ENCODE measurements around the gene SLK.

GRCh38 chr10:104018471-104018870 is 51.5 kb downstream of the SLK start:
- TF ChIP-seq, protein P1, sequence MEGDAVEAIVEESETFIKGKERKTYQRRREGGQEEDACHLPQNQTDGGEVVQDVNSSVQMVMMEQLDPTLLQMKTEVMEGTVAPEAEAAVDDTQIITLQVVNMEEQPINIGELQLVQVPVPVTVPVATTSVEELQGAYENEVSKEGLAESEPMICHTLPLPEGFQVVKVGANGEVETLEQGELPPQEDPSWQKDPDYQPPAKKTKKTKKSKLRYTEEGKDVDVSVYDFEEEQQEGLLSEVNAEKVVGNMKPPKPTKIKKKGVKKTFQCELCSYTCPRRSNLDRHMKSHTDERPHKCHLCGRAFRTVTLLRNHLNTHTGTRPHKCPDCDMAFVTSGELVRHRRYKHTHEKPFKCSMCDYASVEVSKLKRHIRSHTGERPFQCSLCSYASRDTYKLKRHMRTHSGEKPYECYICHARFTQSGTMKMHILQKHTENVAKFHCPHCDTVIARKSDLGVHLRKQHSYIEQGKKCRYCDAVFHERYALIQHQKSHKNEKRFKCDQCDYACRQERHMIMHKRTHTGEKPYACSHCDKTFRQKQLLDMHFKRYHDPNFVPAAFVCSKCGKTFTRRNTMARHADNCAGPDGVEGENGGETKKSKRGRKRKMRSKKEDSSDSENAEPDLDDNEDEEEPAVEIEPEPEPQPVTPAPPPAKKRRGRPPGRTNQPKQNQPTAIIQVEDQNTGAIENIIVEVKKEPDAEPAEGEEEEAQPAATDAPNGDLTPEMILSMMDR (IDR thresholded peaks at IDR 0.05 in 2 of 3, conservative IDR thresholded peaks at IDR 0.05 in 1 of 3; ENCODE audit: control insufficient read depth in 2 of 3, extremely low read depth in 1 of 3, insufficient read depth in 1 of 3, low read depth in 3 of 3, low read length in 3 of 3): no peak
- TF ChIP-seq ZNF274 (IDR thresholded peaks at IDR 0.05; ENCODE audit: insufficient read depth, insufficient read length) (no peak), BCLAF1 (IDR thresholded peaks at IDR 0.05) (no peak), FOS (IDR thresholded peaks at IDR 0.05; ENCODE audit: borderline replicate concordance, extremely low read depth, insufficient read length) (no peak), TAF1 (IDR thresholded peaks at IDR 0.05; ENCODE audit: borderline replicate concordance, low read depth, low read length) (no peak), HDGF (IDR thresholded peaks at IDR 0.05) (no peak), LARP7 (IDR thresholded peaks at IDR 0.05) (no peak), SUZ12 (IDR thresholded peaks at IDR 0.05; ENCODE audit: unreplicated experiment) (no peak), CHD2 (IDR thresholded peaks at IDR 0.05; ENCODE audit: borderline replicate concordance, low read depth, low read length) (no peak), DPF2 (IDR thresholded peaks at IDR 0.05) (no peak), KAT2A (conservative IDR thresholded peaks at IDR 0.05; ENCODE audit: control insufficient read depth, low read depth, low read length) (no peak), YY1 (IDR thresholded peaks at IDR 0.05; ENCODE audit: low read depth, low read length) (no peak), SIX5 (IDR thresholded peaks at IDR 0.05; ENCODE audit: low read depth, low read length, severe bottlenecking) (no peak)
- TF ChIP-seq, protein P2, sequence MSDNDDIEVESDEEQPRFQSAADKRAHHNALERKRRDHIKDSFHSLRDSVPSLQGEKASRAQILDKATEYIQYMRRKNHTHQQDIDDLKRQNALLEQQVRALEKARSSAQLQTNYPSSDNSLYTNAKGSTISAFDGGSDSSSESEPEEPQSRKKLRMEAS (IDR thresholded peaks at IDR 0.05; ENCODE audit: low read depth, low read length): no peak

All from GM12878 (cell line).